A549 (cell line): ENCODE results near the gene GPRIN3. TPM values are rescaled to one million over a fixed set of nuclear protein-coding genes. Genes with fewer than 3 reads are reported as not detected.

Source experiments
- ATAC-seq, 2 experiments: fragments of 200-7000 bp in 1 of 2; fragments of >200 bp in 1 of 2; cut with Nextera tagmentation in 1 of 2; cut with Tn5 transposase in 1 of 2; 3 replicates each; pipeline versions ENCODE4 v1.8.0 to v1.9.1; 2018 to 2020; ENCODE audit warnings: mild to moderate bottlenecking in 1 of 2, moderate library complexity in 1 of 2
- CTCF ChIA-PET: fragments of 300-600 bp; sonication (Branson Sonifier 250); formaldehyde crosslinking; extraction: SDS; loops from one replicate; lab custom pipeline; 2021; ENCODE audit warnings: antibody characterized with exemption, inconsistent platforms; lab: Yijun Ruan, JAX
- POLR2A ChIA-PET: fragments of 350-600 bp; formaldehyde crosslinking; extraction: SDS; loops from one replicate; lab custom pipeline; 2021; ENCODE audit warnings: antibody characterized with exemption, inconsistent platforms; lab: Yijun Ruan, JAX
- DNase-seq, 2 experiments: peaks; one replicate each; pipeline versions ENCODE4 v3.0.0 to v3.0.0-alpha.2; 2011 to 2016; ENCODE audit warnings: low read depth in 1 of 2, low spot score in 1 of 2
- FAIRE-seq: peaks from 2 replicates; lab custom pipeline; 2011; peaks lifted over from hg19 to GRCh38; lab: Jason Lieb, UNC
- H3K27ac ChIP-seq, 2 experiments: fragments of >200 bp; sonication (Bioruptor Twin); formaldehyde crosslinking; 3 replicates each; pipeline ENCODE4 v1.5.1; 2016 to 2017
- H3K4me1 ChIP-seq: fragments of >200 bp; sonication (Bioruptor Twin); formaldehyde crosslinking; 3 replicates; pipeline ENCODE4 v1.6.1; 2016
- H3K4me2 ChIP-seq: fragments of >200 bp; sonication (Bioruptor Twin); formaldehyde crosslinking; 3 replicates; pipeline ENCODE4 v1.6.1; 2016
- H3K4me3 ChIP-seq: fragments of >200 bp; sonication (Bioruptor Twin); formaldehyde crosslinking; 3 replicates; pipeline ENCODE4 v1.5.1; 2016
- H3K9me3 ChIP-seq: fragments of >200 bp; sonication (Bioruptor Twin); formaldehyde crosslinking; 3 replicates; pipeline ENCODE4 v1.6.1; 2016
- CBX2 ChIP-seq: fragments of 200-600 bp; sonication (generic); IDR thresholded peaks from 2 replicates; pipeline ENCODE4 v1.6.1; 2016; ENCODE audit warnings: low read depth, mild to moderate bottlenecking, borderline replicate concordance
- CEBPB ChIP-seq, 2 experiments: fragments of >200 bp in 1 of 2; sonication (Bioruptor Twin) in 1 of 2; formaldehyde crosslinking in 1 of 2; IDR thresholded peaks; 2 replicates each; pipeline ENCODE4 v1.6.1; 2012 to 2016
- CTCF ChIP-seq: fragments of >200 bp; sonication (Bioruptor Twin); formaldehyde crosslinking; IDR thresholded peaks from 3 replicates; pipeline ENCODE4 v1.5.1; 2016
- E2F6 ChIP-seq: IDR thresholded peaks from 2 replicates; pipeline ENCODE4 v1.6.1; 2012; ENCODE audit warnings: low read depth, borderline replicate concordance
- FOSL2 ChIP-seq, 2 experiments: fragments of 450-650 bp in 1 of 2; fragments of >200 bp in 1 of 2; sonication (Bioruptor Twin) in 1 of 2; formaldehyde crosslinking; IDR thresholded peaks; 2 replicates each; pipeline versions ENCODE4 v1.5.0 to v1.6.1; 2016 to 2020; ENCODE audit warnings: mild to moderate bottlenecking in 1 of 2, moderate library complexity in 1 of 2
- FOXS1 ChIP-seq: fragments of 250-450 bp; sonication (Bioruptor Pico); IDR thresholded peaks from 2 replicates; pipeline ENCODE4 v1.5.0; 2020; ENCODE audit warnings: mild to moderate bottlenecking, moderate library complexity
- HDAC2 ChIP-seq: fragments of 200-600 bp; sonication (generic); IDR thresholded peaks from 2 replicates; pipeline ENCODE4 v1.6.1; 2016
- HES2 ChIP-seq: fragments of >200 bp; sonication (Bioruptor Twin); formaldehyde crosslinking; IDR thresholded peaks from 2 replicates; pipeline ENCODE4 v1.6.1; 2016
- HMGXB4 ChIP-seq: fragments of 250-450 bp; sonication (Bioruptor Pico); IDR thresholded peaks from 2 replicates; pipeline ENCODE4 v1.5.0; 2021; ENCODE audit warnings: mild to moderate bottlenecking, moderate library complexity, borderline replicate concordance
- HOXA7 ChIP-seq: fragments of 250-450 bp; sonication (Bioruptor Pico); IDR thresholded peaks from 2 replicates; pipeline ENCODE4 v1.5.0; 2020; ENCODE audit warnings: mild to moderate bottlenecking, moderate library complexity
- KDM1A ChIP-seq: fragments of 200-600 bp; sonication (generic); IDR thresholded peaks from 2 replicates; pipeline ENCODE4 v1.6.1; 2016; ENCODE audit warnings: low read depth, mild to moderate bottlenecking
- NFE2L2 ChIP-seq: fragments of 150-350 bp; conservative IDR thresholded peaks from 2 replicates; pipeline ENCODE4 v1.6.1; 2014; ENCODE audit warnings: low read length
- NPAS2 ChIP-seq: fragments of 250-450 bp; sonication (Bioruptor Pico); IDR thresholded peaks from 2 replicates; pipeline ENCODE4 v1.8.0; 2022; ENCODE audit warnings: mild to moderate bottlenecking, moderate library complexity, borderline replicate concordance
- PHF8 ChIP-seq: fragments of 200-600 bp; sonication (generic); IDR thresholded peaks from 2 replicates; pipeline ENCODE4 v1.6.1; 2016; ENCODE audit warnings: low read depth, mild to moderate bottlenecking, antibody characterized with exemption, moderate library complexity, borderline replicate concordance
- RCOR1 ChIP-seq: fragments of 150-350 bp; IDR thresholded peaks from 2 replicates; pipeline ENCODE4 v1.6.1; 2014; ENCODE audit warnings: antibody characterized with exemption, low read length, low read depth
- RNF2 ChIP-seq: fragments of 200-600 bp; sonication (generic); IDR thresholded peaks from 2 replicates; pipeline ENCODE4 v1.6.1; 2016; ENCODE audit warnings: low read depth, mild to moderate bottlenecking, antibody characterized with exemption, moderate library complexity, borderline replicate concordance
- SMC3 ChIP-seq: fragments of >200 bp; sonication (Bioruptor Twin); formaldehyde crosslinking; IDR thresholded peaks from 3 replicates; pipeline ENCODE4 v1.6.1; 2018; ENCODE audit warnings: inconsistent platforms
- TFCP2L1 ChIP-seq: fragments of 250-450 bp; sonication (Bioruptor Pico); IDR thresholded peaks from 2 replicates; pipeline ENCODE4 v1.5.0; 2021; ENCODE audit warnings: mild to moderate bottlenecking
- ZC3H11A ChIP-seq: fragments of 450-650 bp; IDR thresholded peaks from 2 replicates; pipeline ENCODE4 v1.6.1; 2014; ENCODE audit warnings: antibody characterized with exemption, mild to moderate bottlenecking
- WGBS: methylation state at CpG from one replicate; pipeline ENCODE4 v1.1.6; 2017; ENCODE audit errors: missing lambda C conversion rate; 5-methylcytosine and 5-hydroxymethylcytosine counted together
- polyA plus RNA-seq, 4 experiments: library from polyadenylated mRNA; depleted of rRNA in 3 of 4; stranded (reverse); fragments of >200 nt; fragmentation: RNase III in 1 of 4; extraction: RNeasy Plus Mini Kit Qiagen cat#74134 plus additional on column Dnase treatment in 1 of 4; gene quantifications; 2 replicates in 3 of 4; 3 replicates in 1 of 4; pipeline ENCODE4 v1.2.3, GENCODE V29; 2011 to 2017

Gene GPRIN3
- polyA plus RNA-seq, 2 of the 4 experiments (the other 2 are of a cell fraction), result 6.8 to 18.7 TPM

- no peak for FAIRE-seq
- DNase-seq, result no peak
- no peak overlapping the region for H3K4me3 ChIP-seq
- ATAC-seq, result no peak
- peaks cover 58% of the 10 kb centered on the region for H3K4me1 ChIP-seq
- CTCF ChIA-PET, result no interaction called here
- no peak for TF ChIP-seq CTCF
- TF ChIP-seq NPAS2 (CRISPR knock-in tag), result no peak
- TF ChIP-seq CEBPB (IDR thresholded peaks at IDR 0.05), result no peak
- TF ChIP-seq ZC3H11A, result no peak
- no peak for TF ChIP-seq CBX2
- TF ChIP-seq FOSL2 (IDR thresholded peaks at IDR 0.05), result no peak
- no peak for TF ChIP-seq FOSL2 (CRISPR knock-in tag; IDR thresholded peaks at IDR 0.05)
- peaks cover 16% of the 10 kb centered on the region; the same call in 2 of the 3 replicates for H3K9me3 ChIP-seq
- POLR2A ChIA-PET, result no interaction called here
- H3K27ac ChIP-seq, result peak overlapping the region; percentile 72 to 78; a peak in 5 of 6 replicates
- peak overlapping the region; percentile 98 for H3K4me2 ChIP-seq
- WGBS, result 39% methylated on average over 5 of the region's 5 CpGs
Measured at GRCh38 chr4:89294573-89295269, 12.9 kb downstream of the GPRIN3 start.

GRCh38 chr4:89293299-89293698 lies 14.3 kb downstream of the GPRIN3 start:
- DNase-seq, result no peak
- CTCF ChIA-PET, result no interaction called here
- no peak for ATAC-seq
- H3K27ac ChIP-seq, result peak overlapping the region in 1 of 2 experiments; percentile 61; a peak in 1 of 6 replicates
- peak overlapping the region; percentile 98; the same call in 2 of the 3 replicates for H3K4me2 ChIP-seq
- peaks cover 67% of the 10 kb centered on the region for H3K4me1 ChIP-seq
- peaks cover 16% of the 10 kb centered on the region; the same call in 2 of the 3 replicates for H3K9me3 ChIP-seq
- no peak for FAIRE-seq
- POLR2A ChIA-PET, result no interaction called here
- TF ChIP-seq TFCP2L1 (no peak), SMC3 (no peak), NFE2L2 (no peak), RCOR1 (no peak), HMGXB4 (CRISPR knock-in tag) (no peak), NPAS2 (CRISPR knock-in tag) (no peak), FOXS1 (no peak), HOXA7 (CRISPR knock-in tag) (no peak), KDM1A (no peak), CBX2 (no peak), RNF2 (no peak), HES2 (no peak), FOSL2 (IDR thresholded peaks at IDR 0.05) (no peak), FOSL2 (CRISPR knock-in tag; IDR thresholded peaks at IDR 0.05) (no peak), E2F6 (no peak), ZC3H11A (no peak), HDAC2 (no peak), PHF8 (no peak), CTCF (no peak)
- no peak overlapping the region for H3K4me3 ChIP-seq
- WGBS, result 59% methylated on average over 3 of the region's 4 CpGs
